Gastroesophageal sphincter (tissue), 4 donors: ENCODE measurements around the gene DCX. TPM values are rescaled to one million over a fixed set of nuclear protein-coding genes. Genes with fewer than 3 reads are reported as not detected.

Experiments used
- ATAC-seq: fragments of 150-250 bp; one replicate; pipeline ENCODE4 v1.9.1; 2016; ENCODE audit warnings: mild to moderate bottlenecking, moderate library complexity
- H3K27ac ChIP-seq, 4 donors: fragments of 200-600 bp; sonication (generic) in 3 of 4; 1 replicate in 3 of 4; 2 replicates in 1 of 4; pipeline ENCODE4 v1.5.1; 2016 to 2019
- H3K27me3 ChIP-seq: fragments of 200-600 bp; sonication (generic); one replicate; pipeline ENCODE4 v1.5.1; 2019
- H3K36me3 ChIP-seq, 2 donors: fragments of 200-600 bp; sonication (generic); one replicate each; pipeline ENCODE4 v1.5.1; 2019; ENCODE audit warnings: control low read depth in 1 of 2
- H3K4me1 ChIP-seq, 3 donors: fragments of 200-600 bp; sonication (generic); 1 replicate in 2 of 3; 2 replicates in 1 of 3; pipeline ENCODE4 v1.5.1; 2016 to 2019; ENCODE audit warnings: control low read depth in 2 of 3
- H3K4me3 ChIP-seq, 2 donors: fragments of 200-600 bp; sonication (generic); one replicate each; pipeline ENCODE4 v1.5.1; 2019; ENCODE audit warnings: mild to moderate bottlenecking in 1 of 2, moderate library complexity in 1 of 2
- H3K9me3 ChIP-seq, 3 donors: fragments of 200-600 bp; sonication (generic); one replicate each; pipeline ENCODE4 v1.5.1; 2017 to 2019; ENCODE audit warnings: control low read depth in 2 of 3
- EP300 ChIP-seq: sonication (generic); formaldehyde crosslinking; IDR thresholded peaks from one replicate; pipeline ENCODE4 v1.6.1; 2017; ENCODE audit warnings: antibody characterized with exemption, mild to moderate bottlenecking
- POLR2A ChIP-seq, 2 donors: fragments of 450-650 bp; IDR thresholded peaks; one replicate each; pipeline ENCODE4 v1.6.1; 2017; ENCODE audit warnings: antibody characterized with exemption in 2 of 2, mild to moderate bottlenecking in 2 of 2, moderate library complexity in 1 of 2
- POLR2AphosphoS5 ChIP-seq: sonication (generic); formaldehyde crosslinking; IDR thresholded peaks from one replicate; pipeline ENCODE4 v1.6.1; 2017; ENCODE audit warnings: antibody characterized with exemption
- WGBS, 2 donors: methylation state at CpG; one replicate each; pipeline ENCODE4 v1.1.5; 2018; ENCODE audit warnings: low coverage in 1 of 2; 5-methylcytosine and 5-hydroxymethylcytosine counted together
- total RNA-seq, 4 donors: library from RNA; depleted of rRNA; stranded (reverse); fragments of >200 nt; gene quantifications; one replicate each; pipeline ENCODE4 v1.1.0, GENCODE V29; 2016
- TF ChIP-seq, protein P1 (sequence below), 4 experiments: fragments of 200-600 bp in 2 of 4; fragments of 450-650 bp in 2 of 4; sonication (generic) in 1 of 4; IDR thresholded peaks; one replicate each; pipeline ENCODE4 v1.5.1; 2017 to 2019; ENCODE audit warnings: antibody characterized with exemption in 4 of 4, mild to moderate bottlenecking in 2 of 4, moderate library complexity in 2 of 4

DCX gene
- total RNA-seq, 4 donors from 2014 or later, result under 0.01 TPM; not detected in 3

DNA sequence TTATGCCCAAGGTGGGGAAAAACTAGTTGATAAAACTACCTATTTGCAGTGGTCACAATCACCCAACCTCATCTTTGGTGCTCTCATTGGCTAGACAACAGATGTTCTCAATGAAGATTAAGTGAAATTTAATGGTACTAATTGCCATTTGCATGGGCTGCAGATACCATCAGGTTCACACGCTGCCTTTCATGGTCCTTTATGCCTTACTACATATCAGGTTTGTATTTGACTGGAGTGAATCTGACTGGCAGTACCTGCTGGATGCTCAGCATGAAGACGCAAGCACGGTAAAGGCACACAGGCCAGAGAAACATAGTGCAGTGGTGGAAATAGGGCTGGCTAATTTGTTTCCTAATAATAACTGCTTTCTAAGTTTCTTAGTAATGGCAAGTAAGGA, 48.3 kb downstream of the DCX start:
- H3K4me3 ChIP-seq, result no peak overlapping the region
- no peaks in the 10 kb centered on the region for H3K36me3 ChIP-seq
- WGBS, 2 donors, result 94% methylated on average over 3 of the region's 3 CpGs; no CpG with 5 or more reads in 1 of the 2 donors
- H3K4me1 ChIP-seq, result no peaks in the 10 kb centered on the region
- H3K27me3 ChIP-seq, result no peaks in the 10 kb centered on the region
- no peak for ATAC-seq
- TF ChIP-seq, protein P1, sequence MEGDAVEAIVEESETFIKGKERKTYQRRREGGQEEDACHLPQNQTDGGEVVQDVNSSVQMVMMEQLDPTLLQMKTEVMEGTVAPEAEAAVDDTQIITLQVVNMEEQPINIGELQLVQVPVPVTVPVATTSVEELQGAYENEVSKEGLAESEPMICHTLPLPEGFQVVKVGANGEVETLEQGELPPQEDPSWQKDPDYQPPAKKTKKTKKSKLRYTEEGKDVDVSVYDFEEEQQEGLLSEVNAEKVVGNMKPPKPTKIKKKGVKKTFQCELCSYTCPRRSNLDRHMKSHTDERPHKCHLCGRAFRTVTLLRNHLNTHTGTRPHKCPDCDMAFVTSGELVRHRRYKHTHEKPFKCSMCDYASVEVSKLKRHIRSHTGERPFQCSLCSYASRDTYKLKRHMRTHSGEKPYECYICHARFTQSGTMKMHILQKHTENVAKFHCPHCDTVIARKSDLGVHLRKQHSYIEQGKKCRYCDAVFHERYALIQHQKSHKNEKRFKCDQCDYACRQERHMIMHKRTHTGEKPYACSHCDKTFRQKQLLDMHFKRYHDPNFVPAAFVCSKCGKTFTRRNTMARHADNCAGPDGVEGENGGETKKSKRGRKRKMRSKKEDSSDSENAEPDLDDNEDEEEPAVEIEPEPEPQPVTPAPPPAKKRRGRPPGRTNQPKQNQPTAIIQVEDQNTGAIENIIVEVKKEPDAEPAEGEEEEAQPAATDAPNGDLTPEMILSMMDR (IDR thresholded peaks at IDR 0.05), result no peak
- TF ChIP-seq POLR2AphosphoS5, result no peak
- TF ChIP-seq POLR2A (IDR thresholded peaks at IDR 0.05), result no peak
- TF ChIP-seq EP300, result no peak
- no peaks in the 10 kb centered on the region for H3K9me3 ChIP-seq
- H3K27ac ChIP-seq, result no peak overlapping the region

DNA sequence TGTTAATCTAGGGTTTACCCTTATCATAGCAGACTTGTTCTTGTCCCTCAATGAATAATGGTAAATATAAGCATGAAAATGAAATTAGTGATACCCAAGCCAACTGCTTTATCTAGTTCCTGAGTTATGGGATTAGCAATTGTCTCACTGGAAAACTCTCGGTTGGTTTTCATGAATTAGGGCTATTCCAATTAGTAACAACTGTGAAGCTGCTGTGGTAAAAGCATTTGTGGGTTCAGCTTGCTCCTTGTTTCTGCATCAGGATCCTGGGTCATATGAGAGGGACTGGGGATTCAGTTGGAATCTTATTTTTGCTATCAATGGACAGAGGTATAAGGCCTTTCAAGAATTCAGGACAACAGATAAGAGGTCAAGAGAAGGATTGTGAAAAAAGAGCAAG, 50.2 kb downstream of the DCX start:
- H3K36me3 ChIP-seq, result no peaks in the 10 kb centered on the region
- H3K27me3 ChIP-seq, result no peaks in the 10 kb centered on the region
- H3K27ac ChIP-seq, result no peak overlapping the region
- H3K4me1 ChIP-seq, result no peaks in the 10 kb centered on the region
- no peak for ATAC-seq
- no peak overlapping the region for H3K4me3 ChIP-seq
- no peak for TF ChIP-seq POLR2A (IDR thresholded peaks at IDR 0.05)
- no peak for TF ChIP-seq EP300
- WGBS, 2 donors, result no CpG with 5 or more reads among the region's 1 CpG
- no peaks in the 10 kb centered on the region for H3K9me3 ChIP-seq

DNA sequence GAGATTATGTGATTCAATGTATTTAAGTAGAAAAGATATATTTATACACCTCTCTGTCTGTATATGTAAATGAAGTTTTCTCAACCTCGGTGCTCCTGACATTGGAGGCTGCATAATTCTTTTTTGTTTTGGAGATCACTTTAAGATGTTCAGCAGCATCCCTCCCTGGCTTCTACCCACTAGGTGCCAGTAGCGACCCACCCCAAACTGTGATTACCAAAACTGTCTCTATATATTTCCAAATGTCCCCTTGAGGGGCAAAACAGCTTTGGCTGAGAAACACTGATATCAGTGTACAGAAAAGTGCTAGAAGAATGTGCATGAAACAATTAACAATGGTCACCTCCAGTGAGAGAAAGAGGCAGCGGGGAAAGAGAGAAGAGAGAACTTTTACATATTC, 51.2 kb downstream of the DCX start:
- Histone ChIP-seq H3K4me3 (no peak overlapping the region), H3K4me1 (no peaks in the 10 kb centered on the region), H3K36me3 (no peaks in the 10 kb centered on the region), H3K27ac (no peak overlapping the region), H3K9me3 (no peaks in the 10 kb centered on the region), H3K27me3 (no peaks in the 10 kb centered on the region)
- ATAC-seq, result no peak
- TF ChIP-seq POLR2AphosphoS5 (no peak), EP300 (no peak), POLR2A (IDR thresholded peaks at IDR 0.05) (no peak)
- TF ChIP-seq, protein P1 (IDR thresholded peaks at IDR 0.05), result no peak
- 27 to 44% methylated on average over 1 to 3 of the region's 3 CpGs for WGBS, 2 donors

DNA sequence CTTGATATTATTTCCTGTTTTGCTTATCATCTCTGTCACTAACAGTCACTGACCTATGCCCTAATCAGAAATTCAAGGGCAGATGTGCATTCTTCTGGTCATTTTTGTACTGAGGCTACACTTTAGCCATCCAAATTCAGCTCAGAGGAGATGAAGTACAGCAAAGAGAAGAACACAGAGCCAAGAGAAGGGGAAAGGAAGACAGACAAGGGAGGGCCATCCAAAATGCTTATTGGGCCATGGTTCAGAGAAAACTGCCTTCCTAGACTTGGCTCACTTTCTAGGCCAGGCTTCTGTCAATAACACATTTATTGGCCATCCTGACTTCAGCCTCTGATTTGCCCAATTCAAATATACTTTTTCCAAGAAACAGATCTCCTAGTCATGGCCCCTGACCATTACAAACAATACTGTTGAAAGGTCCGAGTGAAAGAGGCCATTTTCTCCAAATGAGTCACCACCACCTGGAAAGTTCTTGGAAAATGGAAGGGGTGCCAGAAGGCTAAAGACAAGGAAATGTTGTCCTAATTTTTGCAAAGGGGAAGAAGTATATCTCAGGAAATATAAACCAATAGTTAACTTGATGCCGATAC, 56.4 kb downstream of the DCX start:
- Histone ChIP-seq H3K4me3 (no peak overlapping the region), H3K36me3 (no peaks in the 10 kb centered on the region), H3K4me1 (peaks cover 0 to 10% (median 0%) of the 10 kb centered on the region in 3 donors), H3K27ac (no peak overlapping the region), H3K27me3 (no peaks in the 10 kb centered on the region), H3K9me3 (no peaks in the 10 kb centered on the region)
- no peak for TF ChIP-seq EP300
- TF ChIP-seq, protein P1 (IDR thresholded peaks at IDR 0.05), result no peak
- no peak for TF ChIP-seq POLR2A (IDR thresholded peaks at IDR 0.05)
- TF ChIP-seq POLR2AphosphoS5, result no peak
- ATAC-seq, result no peak
- WGBS, 2 donors, result 43 to 60% methylated on average over 1 to 2 of the region's 2 CpGs

DNA sequence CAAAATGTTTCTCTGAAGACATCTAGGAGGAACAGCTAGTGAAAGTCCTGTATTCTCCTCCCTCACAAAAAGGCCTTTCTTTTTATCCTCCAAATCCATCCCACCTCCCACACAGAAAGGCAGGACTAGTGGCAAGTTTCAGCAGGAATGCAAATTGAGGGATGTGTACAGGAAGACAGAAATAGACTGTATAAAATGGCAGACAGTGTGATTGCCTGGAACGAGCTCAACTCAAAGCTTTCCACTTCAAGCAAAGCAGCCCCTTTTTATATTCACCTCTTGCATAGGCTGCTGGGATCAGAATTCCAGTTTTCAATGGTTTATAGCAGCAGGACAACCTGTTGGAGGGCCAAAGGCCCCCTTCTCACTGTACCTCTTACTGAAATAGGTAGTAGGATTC, 57.5 kb downstream of the DCX start:
- no peaks in the 10 kb centered on the region for H3K36me3 ChIP-seq
- H3K4me3 ChIP-seq, result no peak overlapping the region
- 25% methylated on average over 1 of the region's 1 CpG; no CpG with 5 or more reads in 1 of the 2 donors for WGBS, 2 donors
- H3K27me3 ChIP-seq, result no peaks in the 10 kb centered on the region
- H3K9me3 ChIP-seq, result no peaks in the 10 kb centered on the region
- H3K4me1 ChIP-seq, result peaks cover 0 to 10% (median 0%) of the 10 kb centered on the region in 3 donors
- H3K27ac ChIP-seq, result no peak overlapping the region
- TF ChIP-seq, protein P1 (IDR thresholded peaks at IDR 0.05), result no peak
- TF ChIP-seq EP300 (no peak), POLR2A (IDR thresholded peaks at IDR 0.05) (no peak), POLR2AphosphoS5 (no peak)
- ATAC-seq, result no peak
